ENCODE data around the gene FAM187B. TPM values are rescaled to one million over a fixed set of nuclear protein-coding genes. Genes with fewer than 3 reads are reported as not detected.
"Not testable (repeated sequence)": the region's sequence is repeated elsewhere in the genome, so short reads cannot be mapped to it uniquely, and the experiment has no call there.

The FAM187B gene
- total RNA-seq, 1 donor from 2014 or later = not detected

- no peak for DNase-seq
These were observed 33.7 kb upstream of the FAM187B start for GRCh38 chr19:35262101-35262761.

- DNase-seq = no peak
These were observed 33.0 kb upstream of the FAM187B start for GRCh38 chr19:35261356-35262100.

DNA sequence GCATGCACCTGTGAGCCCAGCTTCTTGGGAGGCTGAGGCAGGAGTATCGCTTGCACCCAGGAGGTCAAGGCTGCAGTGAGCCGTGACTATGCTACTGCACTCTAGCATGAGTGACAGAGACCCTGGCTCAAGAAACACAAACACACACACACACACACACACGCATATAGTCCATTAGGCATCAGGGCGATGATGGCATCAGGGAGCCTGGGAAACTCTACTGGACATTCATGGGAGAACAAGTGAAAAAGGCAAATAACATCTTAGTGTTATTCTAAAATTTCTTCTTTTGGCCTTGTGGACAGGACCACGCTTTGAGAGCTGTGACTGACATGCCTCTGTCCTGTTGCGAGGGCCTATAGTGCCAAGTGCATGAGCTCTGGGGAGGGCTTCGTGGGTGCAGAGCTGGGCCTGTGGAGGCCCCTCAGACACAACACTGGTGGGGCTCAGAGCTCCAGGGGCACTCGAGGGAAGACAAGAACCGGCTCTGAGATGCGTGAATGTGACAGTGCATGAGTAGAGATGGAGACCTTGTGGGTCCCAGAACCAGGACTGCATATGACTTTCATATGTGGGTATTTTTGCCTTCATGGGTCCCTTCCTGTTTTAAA, 32.3 kb upstream of the FAM187B start:
- no peak for DNase-seq

- no peak for DNase-seq
These were observed 28.5 kb upstream of the FAM187B start for GRCh38 chr19:35257113-35257461.

DNA sequence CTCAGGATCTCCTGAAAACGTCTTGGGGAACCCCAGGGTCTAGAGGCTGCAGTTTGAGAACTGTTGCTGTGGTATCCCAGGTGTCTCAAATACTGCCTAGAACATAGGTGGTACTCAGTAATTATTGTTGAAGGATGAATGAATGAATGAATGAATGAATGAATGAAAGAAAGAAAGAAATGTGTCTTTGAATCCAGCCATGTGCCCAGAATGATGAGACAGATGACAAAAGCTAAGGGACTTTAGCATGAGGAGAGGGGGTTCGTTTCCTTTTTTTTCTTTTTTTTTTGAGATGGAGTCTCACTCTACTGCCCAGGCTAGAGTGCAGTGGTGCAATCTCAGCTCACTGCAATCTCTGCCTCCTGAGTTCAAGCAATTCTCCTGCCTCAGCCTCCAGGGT, 28.0 kb upstream of the FAM187B start:
- DNase-seq = no peak

- DNase-seq = no peak
These were observed 26.1 kb upstream of the FAM187B start for GRCh38 chr19:35254341-35255297.

DNA sequence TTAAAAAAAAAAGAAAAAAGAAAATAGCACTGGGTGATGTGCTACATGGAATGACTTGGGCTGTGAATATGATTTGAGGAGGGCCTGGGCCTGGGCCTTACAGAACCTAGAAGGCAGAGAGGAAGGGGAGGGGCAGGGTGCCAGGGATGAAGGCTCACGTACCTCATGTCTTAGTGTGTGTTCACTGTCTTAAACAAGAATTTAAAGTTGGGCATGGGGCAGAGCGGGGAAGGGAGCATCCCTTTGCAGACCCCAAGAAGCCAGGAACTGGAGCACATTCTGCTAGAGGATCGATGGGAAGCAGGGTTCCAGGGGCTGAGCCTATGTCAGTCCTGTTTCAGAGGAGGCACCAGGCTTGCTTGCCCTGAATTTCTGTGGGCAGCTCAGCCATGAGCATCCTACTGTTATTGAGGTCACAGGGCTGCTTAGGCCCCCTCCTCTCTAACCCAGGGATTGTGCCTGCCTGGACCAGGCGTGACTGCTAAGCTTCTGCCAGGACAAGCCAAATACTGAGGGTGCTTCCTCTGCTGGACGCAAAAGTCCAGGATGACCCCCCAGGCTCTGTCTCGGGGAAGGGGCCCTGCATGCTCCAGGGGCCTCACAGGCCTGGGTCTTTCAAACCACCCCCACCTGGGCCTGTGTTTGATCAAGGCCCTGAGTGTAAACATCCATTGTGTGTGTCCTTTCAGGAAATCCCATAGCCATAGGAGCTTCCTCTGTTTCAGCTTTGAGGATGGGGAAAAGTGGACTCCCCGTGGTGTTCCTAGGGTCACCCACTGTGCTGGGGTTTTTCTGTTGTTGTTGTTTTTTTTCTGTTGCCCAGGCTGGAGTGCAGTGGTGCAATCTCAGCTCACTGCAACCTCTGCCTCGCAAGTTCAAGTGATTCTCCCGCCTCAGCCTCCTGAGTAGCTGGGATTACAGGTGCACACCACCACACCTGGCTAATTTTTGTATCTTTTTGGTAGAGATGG, 25.1 kb upstream of the FAM187B start:
- DNase-seq = no peak

GRCh38 chr19:35251456-35251855, 22.9 kb upstream of the FAM187B start:
- no peak for DNase-seq

- DNase-seq = no peak
These were observed 21.5 kb upstream of the FAM187B start for GRCh38 chr19:35249848-35250711.

- DNase-seq = no peak
These were observed 20.8 kb upstream of the FAM187B start for GRCh38 chr19:35249146-35249847.

DNA sequence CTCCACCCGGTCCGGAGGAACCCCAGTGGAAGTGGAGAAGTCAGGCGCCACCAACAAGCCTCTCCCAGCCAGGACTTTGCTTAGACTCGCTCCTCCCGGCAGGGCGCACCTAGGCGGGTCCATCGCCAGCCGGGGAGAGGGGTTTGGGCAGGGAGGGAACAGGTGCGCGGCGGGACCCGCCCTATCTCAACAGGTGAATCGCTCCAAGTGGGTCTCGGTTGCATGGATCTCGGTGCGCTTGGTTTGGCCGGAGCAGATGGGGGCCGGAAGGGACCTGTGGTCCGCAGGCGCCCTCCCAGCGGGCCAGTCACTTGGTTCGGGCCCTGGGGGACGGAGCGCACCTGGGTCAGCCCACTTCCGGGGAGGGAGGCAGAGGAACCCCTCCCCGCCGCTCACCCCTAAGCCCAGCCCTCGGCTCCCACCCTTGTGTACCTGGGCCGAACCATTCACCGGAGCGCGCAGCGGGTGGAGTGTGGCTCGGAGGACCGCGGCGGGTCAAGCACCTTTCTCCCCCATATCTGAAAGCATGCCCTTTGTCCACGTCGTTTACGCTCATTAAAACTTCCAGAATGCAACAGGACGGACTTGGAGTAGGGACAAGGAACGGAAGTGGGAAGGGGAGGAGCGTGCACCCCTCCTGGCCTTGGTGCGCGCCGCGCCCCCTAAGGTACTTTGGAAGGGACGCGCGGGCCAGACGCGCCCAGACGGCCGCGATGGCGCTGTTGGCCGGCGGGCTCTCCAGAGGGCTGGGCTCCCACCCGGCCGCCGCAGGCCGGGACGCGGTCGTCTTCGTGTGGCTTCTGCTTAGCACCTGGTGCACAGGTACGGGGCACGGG, 20.0 kb upstream of the FAM187B start, which contains the start of gene LSR:
TSS of gene LSR (plus strand) at position 693 of the 836 bp plus-strand sequence. CDS start at position 714, 21 bp downstream.
- DNase-seq = peak; percentile 13

GRCh38 chr19:35247526-35248309, 19.2 kb upstream of the FAM187B start:
- DNase-seq = no peak

- no peak for DNase-seq
These were observed 18.0 kb upstream of the FAM187B start for GRCh38 chr19:35246466-35247092.

GRCh38 chr19:35241417-35241816, 12.9 kb upstream of the FAM187B start:
- DNase-seq = no peak

- DNase-seq = no peak
These were observed 11.8 kb upstream of the FAM187B start for GRCh38 chr19:35240327-35240726.

- DNase-seq = not testable (repeated sequence)
These were observed 11.1 kb upstream of the FAM187B start for GRCh38 chr19:35239597-35239996.

All from skin of body (tissue), 2 donors.